HG02623 (cell line): Measurements from ENCODE around the gene SENP3.
"Not testable (repeated sequence)": the region's sequence is repeated elsewhere in the genome, so short reads cannot be mapped to it uniquely, and the experiment has no call there.

Experiments
- ATAC-seq: cut with Tn5 transposase; IDR thresholded peaks from one replicate; pipeline ENCODE4 v1.9.1; 2021; ENCODE audit warnings: moderate library complexity; ENCODE audit not compliant: unreplicated experiment

SENP3 gene

DNA sequence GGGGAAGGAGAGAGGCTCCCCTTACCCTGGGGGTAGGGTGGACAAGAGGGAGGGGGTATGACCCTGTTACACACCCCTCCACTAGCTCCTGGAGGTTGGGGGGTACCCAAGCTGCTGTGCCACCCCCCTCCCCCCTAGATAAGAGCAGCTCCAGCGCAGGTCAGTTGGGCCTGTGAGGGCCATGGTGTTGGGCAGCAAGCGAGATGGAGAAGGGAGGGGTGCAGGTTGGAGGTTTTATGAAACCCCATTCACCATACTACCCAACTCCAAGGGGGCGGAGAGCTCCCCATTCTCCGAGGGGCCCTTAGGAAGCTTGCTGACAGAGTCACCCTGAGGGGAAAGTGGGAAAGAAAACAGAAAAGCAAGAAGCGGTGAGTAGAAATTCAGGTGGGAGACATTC is 29.9 kb downstream of the SENP3 start:
- no peak for ATAC-seq

DNA sequence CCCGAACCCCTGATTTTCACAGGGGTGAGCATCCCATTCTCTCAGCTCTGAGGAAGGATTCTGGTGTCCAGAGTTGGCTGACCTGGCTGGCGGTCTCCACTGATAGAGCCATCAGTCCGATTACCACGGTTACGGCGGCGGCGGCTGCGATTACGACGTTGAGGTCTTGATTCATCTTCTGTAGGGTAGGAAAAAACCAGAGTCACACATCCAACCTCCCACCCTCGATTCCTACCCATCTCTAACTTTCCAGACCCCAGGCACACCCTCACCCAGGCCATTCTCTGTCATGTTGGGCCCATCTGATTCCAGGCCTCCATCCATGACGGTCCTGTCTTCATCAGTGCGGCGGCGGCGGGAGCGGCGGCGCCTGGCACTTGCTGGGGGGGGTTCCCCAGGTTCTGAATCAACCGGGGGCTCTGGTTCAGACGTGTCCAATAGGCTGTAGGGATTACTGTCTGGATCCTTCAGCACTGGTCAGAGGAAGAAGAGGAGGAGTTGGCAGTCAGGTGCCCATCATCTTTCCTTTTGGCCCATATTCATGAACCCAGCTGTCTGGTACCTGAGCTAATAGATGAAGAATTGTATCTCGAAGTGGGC is 30.8 kb downstream of the SENP3 start:
- ATAC-seq, result no peak

DNA sequence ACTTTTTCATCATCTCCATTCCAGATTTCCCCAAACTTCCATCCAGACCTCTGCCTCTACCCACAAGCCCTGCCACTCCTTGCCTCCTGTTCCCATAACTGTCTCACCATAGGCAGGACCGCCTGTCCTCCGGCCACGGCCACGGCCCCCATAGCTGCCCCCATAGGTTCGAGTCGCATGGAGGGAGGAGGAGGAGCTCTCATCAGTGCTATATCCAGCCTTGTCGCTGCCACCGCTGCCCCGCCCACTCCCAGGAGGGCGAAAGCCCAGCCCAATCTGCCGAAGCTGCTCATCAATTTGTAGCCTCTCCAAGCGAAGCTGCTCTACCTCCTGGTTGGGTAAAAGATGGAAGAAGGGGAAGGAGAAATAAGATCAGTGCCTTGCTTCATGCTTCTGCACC is 31.6 kb downstream of the SENP3 start:
- no peak for ATAC-seq

DNA sequence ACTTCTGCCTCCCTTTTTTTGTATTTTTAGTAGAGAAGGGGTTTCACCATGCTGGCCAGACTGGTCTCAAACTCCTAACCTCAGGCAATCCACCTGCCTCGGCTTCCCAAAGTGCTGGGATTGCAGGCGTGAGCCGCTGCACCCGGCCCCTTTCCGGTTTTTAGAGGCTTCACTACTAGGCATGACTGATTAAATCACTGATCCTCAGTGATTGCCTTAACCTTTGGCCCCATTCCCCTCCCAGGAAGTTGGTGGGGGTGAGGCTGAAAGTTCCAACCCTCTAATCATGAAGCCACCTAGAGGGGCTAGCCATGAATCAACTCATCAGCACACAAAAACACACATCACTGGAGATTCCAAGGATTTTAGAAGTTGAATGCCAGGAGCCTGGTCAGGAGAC is 35.8 kb downstream of the SENP3 start:
- ATAC-seq, result not testable (repeated sequence)

DNA sequence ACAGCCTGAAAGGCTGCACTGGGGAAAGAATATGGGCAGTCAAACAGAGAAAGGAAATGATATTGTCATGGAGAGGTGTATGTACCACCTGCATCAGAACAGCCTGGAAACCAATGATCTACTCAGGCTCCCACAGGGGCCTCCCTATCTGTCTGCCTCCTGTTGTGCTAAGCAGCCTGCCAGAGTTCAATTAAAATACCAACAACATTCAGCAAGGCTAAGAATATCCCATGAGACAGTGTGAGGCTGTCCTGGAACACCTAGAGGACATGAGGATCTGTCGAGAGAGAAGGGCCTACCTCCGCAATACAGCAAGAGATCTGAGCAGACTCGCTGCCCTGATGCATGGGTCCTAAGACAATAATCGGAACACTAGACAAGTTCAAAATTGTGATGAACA is 44.6 kb downstream of the SENP3 start:
- ATAC-seq, result no peak

DNA sequence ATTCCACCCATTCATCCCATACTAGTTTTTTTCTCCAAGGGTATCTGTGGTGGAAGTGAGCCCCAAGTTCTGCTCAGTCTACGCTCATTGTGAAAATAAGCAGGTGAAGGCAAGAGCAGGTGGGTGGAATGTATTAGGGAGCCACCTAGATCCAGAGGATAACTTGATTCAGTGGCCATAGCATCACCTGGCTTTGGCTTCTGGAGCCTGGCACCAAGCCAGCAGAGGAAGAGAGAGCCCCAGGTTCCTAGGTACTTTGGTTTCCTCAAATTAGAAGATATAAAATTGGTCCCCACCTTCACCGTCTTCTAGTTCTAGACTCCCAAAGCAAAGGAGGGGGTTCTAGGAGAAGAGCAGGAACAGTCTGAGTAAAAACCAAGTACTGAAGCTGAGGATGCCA is 48.9 kb downstream of the SENP3 start:
- no peak for ATAC-seq

DNA sequence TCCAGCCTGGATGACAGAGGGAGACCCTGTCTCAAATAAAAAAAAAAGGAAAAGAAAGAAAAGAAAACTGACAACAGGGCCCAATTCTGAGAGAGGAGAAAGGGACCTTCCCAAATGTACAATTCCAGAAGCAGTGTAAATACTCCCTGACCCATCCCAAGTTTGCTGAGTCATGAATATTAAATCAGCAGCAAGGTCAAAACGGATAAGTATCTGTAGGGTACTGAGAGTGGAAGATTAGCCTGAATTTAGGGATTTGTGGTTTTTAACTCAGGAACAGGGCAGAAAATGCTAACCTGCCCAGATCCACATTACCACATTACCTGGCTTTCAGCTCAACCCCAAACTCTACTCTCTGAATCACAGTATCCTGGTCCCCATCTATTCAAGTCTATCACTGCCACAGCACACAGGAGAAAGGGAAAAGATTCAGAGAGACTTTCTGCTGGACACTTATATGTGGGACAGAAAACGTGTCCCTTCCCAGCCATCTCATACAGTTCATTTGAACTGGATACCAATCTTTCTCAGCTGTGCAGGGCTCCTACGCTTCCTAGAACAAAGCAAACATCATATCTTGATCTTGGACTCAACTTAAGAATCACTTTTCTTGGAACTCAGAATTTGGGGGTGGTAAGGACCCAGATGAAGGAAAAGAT is 50.0 kb downstream of the SENP3 start:
- ATAC-seq, result no peak

DNA sequence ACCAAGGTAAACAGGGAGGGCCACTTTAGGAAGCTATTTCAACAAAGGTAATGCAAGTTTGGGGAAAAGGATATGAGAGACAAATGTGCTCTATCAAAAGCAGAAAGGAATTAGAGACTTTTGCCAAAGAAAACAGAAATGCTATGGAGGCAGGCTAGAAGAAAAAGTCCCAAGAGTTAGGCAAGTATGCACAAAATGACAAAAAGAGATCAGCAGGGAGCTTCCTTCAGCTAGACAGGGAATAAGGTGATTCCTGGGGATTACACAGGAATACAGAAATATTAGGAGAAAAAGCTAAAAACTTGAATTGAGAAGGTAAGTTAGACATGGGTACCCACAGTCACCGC is 50.5 kb downstream of the SENP3 start:
- ATAC-seq, result no peak

DNA sequence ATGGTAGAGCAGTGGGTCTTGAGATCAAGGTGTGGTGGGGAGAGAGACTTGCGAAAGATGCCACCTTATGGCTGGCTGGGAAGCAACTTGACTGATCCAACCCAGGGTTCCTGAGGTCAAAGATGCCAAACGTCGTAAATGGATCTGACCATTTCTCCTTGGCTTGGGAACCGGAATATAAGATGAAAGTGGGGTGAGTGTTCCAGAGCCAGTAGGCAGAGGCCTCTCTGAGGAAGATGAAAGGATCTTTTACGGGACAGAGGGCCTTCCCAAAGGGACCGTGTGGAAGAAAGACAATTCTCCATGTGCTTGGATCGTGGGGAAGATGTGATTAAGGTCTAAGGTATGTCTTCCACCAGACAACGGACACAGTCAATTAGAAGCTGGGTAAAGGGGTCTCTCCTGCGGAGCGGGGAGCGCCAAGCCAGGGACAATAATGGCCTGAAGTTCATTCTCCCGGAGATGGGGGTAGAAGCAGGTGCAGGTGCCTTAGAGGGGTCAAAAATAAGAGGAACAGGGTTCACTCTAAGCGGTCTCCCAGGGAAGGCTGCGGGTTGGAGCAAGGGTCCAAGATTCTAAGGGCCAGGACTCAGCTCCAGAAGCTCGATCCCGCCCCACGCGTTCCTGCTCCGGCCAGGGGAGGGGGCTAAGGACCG is 52.2 kb downstream of the SENP3 start:
- no peak for ATAC-seq

DNA sequence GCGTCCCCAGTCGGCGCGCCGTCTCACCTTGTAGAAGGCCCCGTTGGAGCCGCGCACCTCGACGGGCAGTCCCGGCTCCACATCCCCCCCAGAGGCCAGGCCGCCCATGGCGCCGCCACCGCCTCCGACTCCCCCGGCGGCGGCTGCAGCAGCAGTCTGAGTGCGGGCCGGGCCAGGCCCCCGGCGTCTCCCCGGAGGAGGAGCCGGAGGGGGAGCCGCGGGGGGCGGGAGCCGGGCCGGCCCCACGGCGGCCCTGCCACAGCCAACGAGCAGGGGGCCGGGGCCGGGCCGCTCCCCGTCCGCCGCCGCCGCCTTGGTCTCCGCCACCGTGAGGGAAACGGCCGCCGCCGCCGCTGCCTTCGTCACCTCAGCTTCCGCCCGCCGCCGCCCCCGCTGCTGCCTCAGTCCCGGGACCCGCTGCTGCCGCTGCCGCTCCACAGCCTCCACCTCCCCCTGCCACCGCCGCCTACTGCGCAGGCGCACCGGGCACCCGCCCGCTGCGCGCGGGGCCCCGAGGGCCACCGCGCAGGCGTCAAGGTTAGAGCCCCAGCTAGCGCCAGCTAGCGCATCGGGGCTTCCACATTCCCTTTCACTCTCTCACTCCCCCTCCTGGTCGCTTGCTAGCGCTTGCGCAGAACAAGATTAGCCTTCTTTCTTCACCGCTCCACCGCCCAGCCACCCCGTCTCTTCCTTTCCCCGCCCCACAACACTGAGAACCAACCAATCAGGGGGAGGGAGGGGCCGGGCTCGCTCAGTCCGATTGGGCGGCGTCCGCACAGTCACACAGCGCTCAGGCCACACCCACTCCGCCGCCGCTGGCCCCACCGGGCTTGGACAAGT is 52.9 kb downstream of the SENP3 start, which contains the start of gene FXR2:
Gene FXR2 (minus strand): TSS at position 473 of the 840 bp plus-strand sequence. CDS start 365 bp downstream, at position 108.
- ATAC-seq, result peak; percentile 82

DNA sequence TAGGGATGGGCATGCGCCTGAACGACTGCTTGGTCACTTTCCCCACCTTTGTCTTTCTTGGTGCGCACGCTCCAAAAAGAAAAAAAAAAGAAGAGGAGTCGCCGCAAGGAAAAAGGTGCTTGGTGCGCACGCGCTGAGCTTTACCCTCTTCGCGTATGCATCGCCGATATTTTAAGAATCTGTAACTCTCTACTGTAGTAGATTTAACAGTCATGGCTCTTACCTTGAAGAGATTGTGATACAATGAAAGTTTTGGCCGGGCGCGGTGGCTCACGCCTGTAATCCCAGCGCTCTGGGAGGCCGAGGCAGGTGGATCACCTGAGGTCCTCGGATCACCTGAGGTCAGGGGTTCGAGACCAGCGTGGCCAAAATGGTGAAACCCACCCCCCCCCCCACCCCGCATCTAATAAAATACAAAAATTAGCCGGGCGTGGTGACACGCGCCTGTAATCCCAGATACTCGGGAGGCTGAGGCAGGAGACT is 53.6 kb downstream of the SENP3 start:
- ATAC-seq, result no peak

DNA sequence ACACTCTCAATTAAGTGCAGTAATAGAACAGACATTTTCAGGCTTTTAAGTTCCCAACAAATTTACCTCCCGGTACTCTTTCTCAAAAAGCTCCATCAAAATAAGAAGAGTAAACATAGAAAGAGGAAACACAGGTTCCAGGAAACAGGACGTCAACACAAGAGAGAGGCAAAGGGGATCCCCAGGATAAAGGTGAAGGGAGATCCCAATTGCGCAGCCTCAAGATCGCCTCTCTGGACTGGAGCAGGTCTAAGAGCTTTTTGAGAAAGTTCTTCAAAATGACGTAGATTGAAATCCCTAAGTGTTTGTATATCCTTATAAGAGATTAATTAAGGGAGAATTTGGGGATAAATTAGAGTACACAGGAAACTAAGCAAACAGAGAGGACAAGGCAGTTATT is 56.9 kb downstream of the SENP3 start:
- no peak for ATAC-seq

DNA sequence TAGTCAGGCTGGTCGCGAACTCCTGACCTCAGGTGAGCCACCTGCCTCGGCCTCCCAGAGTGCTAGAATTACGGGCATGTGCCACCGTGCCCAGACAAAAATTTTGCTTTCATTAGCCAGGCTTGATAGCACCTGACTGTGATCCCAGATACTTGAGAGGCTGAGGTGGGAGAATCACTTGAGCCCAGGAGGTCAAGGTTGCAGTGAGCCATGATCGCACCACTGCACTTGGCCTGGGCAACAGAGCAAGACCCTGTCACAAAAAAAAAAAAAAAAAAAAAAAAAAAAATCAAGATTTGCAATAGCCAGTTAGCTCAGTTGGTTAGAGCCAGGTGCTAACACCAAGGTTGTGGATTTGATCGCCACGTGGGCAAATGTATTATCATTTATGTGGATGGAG is 59.1 kb downstream of the SENP3 start:
- ATAC-seq, result no peak
